Hematopoietic multipotent progenitor cell (in vitro differentiated cells): ENCODE data around the gene CCBE1. TPM values are rescaled to one million over a fixed set of nuclear protein-coding genes. Genes with fewer than 3 reads are reported as not detected.
"Not testable (repeated sequence)": the region's sequence is repeated elsewhere in the genome, so short reads cannot be mapped to it uniquely, and the experiment has no call there.

Experiments
- DNase-seq, 3 donors: peaks; one replicate each; pipeline ENCODE4 v3.0.0-alpha.2; 2011 to 2015; ENCODE audit warnings: low read depth in 2 of 3, low spot score in 2 of 3
- total RNA-seq: library from RNA; depleted of rRNA; stranded (reverse); fragments of >200 nt; gene quantifications from one replicate; pipeline ENCODE4 v1.2.3, GENCODE V29; 2012

Gene CCBE1
- total RNA-seq, 1 donor, result under 0.01 TPM

DNA sequence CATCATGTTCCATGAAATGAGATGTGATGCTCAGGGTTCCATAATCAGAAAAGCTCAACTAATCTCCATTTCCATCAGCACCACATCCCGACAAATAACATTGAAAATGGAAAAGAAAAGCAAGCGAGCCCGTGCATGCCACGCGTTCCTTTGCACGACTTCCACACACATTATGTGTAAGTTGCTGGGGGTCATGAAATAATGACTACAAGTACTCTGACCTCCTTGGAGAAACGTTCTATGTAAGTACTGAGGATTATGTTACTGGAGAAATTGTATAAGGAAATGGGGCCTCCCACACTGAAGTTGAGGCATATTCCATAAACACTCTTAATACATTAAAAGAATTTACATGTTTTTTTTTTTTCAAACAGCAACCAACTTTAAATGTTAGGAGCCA lies 38.3 kb downstream of the CCBE1 start:
- DNase-seq, result no peak

DNA sequence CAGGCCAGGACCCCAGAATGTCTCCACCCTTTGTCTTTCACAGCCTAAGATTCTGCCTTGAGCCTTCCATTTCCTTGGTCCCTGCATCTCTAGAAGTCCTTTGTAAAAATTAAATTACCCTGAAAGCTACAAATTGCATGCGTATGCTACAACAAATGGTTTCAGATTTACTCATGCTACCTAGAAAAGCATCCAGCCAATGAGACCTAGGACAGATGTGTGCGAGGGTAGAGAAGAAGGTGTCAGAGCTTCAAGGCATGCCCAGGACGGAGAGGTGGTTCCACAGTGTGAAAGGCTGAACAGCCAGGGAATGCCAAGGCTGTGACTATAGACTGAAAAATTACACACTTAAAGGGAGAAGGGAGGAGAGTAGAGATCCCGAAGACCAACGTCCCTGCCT lies 40.2 kb downstream of the CCBE1 start:
- DNase-seq, result no peak

DNA sequence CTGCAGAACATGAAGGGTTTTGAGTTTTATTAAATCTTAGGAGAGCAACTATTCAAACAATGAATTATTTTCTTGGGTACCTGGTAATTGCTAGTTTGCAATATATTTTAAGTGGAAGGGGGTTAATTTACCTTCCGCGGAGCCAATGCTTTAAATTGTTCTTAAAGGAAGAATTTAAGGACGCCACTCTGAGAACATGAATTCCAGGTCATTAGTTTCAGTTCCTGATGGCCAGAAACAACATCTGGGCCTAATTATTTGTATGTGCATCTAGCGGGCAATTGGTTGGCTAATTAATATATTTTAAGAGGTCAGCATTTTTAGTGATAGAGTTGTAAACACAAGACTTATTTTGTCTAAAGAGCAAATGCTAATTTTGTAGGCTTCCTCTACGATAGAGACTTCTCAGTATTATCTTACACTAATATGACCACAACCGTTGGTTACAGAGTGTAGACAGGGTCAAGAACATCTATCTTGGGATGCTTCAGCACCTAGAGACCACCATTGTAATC lies 40.8 kb downstream of the CCBE1 start:
- DNase-seq, result no peak

GRCh38 chr18:59655676-59656075 lies 41.5 kb downstream of the CCBE1 start:
- DNase-seq, result no peak

GRCh38 chr18:59651071-59651470 lies 46.2 kb downstream of the CCBE1 start:
- no peak for DNase-seq

GRCh38 chr18:59650266-59650820 lies 46.9 kb downstream of the CCBE1 start:
- DNase-seq, result no peak

DNA sequence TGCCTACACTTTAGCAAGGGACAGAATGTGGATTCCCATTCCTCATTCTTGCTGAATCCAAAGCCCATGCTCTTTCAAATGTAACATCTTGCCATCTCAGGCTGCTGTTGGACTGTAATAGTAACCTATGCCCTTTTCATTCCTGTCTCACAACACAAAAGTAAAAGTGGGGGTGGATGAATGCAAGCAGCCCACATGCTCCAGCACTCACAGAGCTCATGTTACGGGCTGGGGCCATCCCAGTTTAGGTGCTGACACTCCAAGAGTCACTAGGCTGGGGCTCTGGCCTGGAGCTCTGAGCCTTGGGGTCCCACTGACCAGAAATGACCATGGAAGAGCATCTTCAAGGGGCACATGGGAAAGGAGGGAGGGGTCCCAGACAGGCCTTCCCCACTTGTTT lies 47.6 kb downstream of the CCBE1 start:
- DNase-seq, result no peak

DNA sequence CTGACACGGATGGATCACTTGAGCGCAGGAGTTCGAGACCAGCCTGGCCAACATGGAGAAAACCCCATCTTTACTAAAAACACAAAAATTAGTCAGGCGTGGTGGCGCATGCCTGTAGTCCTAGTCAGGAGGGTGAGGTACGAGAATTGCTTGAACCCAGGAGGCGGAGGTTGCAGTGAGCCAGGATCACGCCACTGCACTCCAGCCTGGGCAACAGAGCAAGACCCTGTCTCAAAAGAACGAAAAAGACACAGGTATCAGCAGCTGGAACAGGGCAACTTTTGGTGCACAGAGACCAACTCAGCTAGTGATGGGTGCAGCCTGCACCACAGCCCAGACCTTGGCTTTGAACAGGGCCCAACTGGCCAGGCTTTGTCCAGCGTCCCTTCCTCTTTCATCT lies 48.8 kb downstream of the CCBE1 start:
- DNase-seq, result not testable (repeated sequence)

GRCh38 chr18:59646963-59647307 lies 50.3 kb downstream of the CCBE1 start:
- DNase-seq, result no peak

DNA sequence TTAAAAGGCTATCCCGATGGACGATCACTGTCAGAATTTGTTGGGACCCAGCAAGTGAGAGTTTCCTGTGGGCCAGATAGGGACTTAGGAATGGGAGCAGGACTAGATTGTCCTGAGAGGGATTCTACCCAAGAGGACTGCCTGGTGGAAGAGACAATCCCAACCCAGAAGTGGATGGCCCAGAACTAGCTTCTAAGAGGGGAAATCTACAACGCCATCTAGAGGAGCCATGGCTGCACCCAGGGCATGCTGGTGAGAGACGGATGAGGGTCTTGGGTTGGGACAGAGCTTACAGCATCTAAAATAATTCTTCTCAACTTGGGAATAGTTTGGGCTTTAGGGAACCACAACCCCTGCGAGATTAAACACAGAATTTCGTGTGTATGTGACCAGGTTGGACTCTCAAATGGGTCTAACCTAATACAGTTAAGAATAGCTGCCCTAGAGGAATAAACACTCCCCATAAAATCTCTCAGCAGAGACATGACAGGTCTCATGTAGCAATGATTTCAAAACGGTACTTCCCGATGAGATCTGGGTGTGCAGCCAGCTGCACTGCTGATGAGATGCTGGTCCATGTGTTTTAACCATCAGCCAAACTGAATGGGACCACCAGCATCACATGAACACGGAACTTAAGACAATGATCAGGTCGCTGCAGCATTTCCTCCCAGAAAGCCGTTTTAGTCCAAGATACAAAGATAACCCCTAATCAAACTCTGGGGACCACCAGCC lies 50.8 kb downstream of the CCBE1 start:
- DNase-seq, result no peak

- no peak for DNase-seq
Observed at GRCh38 chr18:59643740-59644139, 53.5 kb downstream of the CCBE1 start.

- no peak for DNase-seq
Observed at GRCh38 chr18:59640721-59641120, 56.5 kb downstream of the CCBE1 start.

GRCh38 chr18:59639821-59640220 lies 57.4 kb downstream of the CCBE1 start:
- no peak for DNase-seq

GRCh38 chr18:59639136-59639535 lies 58.1 kb downstream of the CCBE1 start:
- no peak for DNase-seq

- no peak for DNase-seq
Observed at GRCh38 chr18:59633961-59634485, 63.2 kb downstream of the CCBE1 start.

- no peak for DNase-seq
Observed at GRCh38 chr18:59633317-59633716, 63.9 kb downstream of the CCBE1 start.

DNA sequence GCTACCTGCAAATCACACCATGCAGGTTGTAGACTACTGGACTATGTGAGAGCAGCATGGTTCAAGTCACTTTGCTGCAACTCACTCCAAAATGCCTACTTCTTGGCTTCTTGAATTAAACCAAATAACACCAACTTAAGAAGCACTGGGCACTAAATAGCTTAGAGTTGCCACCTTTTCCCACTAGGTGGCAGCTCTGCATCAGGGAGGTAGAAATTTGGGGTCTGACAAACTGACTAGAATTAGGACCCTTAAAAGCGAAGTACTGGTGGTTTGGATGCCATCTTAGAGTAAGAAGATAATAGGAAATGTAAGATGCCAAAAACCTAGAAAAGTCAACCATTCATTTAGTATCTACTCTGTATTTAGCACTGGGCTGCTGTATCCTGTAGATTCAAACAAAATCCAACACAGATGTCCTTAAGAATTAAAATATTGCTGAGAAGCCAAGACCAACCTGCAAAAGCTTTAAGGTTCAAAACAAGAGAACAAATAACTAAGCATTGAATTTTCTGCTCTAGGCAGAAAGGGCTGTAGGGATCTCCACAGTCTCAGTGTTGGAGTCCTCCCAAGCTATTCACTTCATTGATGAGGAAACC lies 65.5 kb downstream of the CCBE1 start:
- DNase-seq, result peak in 2 of 3 donors; percentile 1 to 23

GRCh38 chr18:59629894-59630293 lies 67.3 kb downstream of the CCBE1 start:
- no peak for DNase-seq

DNA sequence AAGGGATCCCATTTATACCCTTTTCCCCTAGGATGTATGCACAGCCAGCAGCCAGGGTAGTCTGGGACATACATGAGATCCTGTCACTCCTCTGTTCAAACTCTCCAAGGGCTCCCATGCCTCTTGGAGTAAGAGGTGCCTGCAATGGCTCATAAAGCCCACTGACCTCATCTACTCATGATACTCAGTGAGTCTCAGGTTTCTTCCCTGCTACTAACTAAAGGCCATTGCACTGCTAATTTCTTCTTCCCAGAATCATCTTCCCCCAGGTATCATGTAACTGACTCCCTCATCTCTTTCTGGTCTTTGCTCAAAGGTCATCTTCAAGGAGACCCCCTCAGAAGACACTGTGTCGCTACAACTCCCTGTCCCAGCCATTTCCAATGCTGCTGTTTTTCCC lies 68.2 kb downstream of the CCBE1 start:
- no peak for DNase-seq

GRCh38 chr18:59627414-59627813 lies 69.8 kb downstream of the CCBE1 start:
- DNase-seq, result no peak

DNA sequence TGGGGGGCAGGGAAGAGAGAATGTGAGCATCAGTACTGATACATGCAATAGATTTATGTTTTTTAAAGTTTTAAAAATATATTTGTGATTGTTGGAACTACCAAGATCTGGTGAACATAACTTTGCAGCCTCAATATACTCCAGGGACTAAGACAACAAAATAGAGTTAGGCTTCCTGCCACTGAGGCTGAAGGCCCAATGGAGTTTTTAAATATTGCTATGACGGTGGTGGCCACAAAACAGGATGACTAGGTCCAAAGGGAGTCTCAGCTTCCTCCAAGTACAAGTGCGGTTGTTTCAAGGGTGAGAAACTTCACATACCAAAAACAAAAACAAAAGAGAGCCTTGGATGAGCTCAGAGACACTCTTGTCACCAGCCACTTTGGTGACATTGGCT lies 72.9 kb downstream of the CCBE1 start:
- no peak for DNase-seq
